GM12865 (cell line): ENCODE measurements around the gene OGDH.

Source experiments
- DNase-seq: peaks from one replicate; pipeline ENCODE4 v3.0.0; 2010; ENCODE audit warnings: low read depth
- H3K4me3 ChIP-seq: 2 replicates; pipeline ENCODE4 v1.5.1; 2011; ENCODE audit warnings: mild to moderate bottlenecking, low read depth, low read length, control low read depth
- CTCF ChIP-seq: IDR thresholded peaks from 2 replicates; pipeline ENCODE4 v1.5.1; 2011; ENCODE audit warnings: low read length, control low read depth, low read depth, inconsistent platforms; ENCODE audit not compliant: insufficient read depth; ENCODE audit errors: missing control alignments

OGDH gene

GRCh38 chr7:44646921-44647636, 40.7 kb downstream of the OGDH start:
- no peak for TF ChIP-seq CTCF
- DNase-seq: no peak
- no peak overlapping the region for H3K4me3 ChIP-seq

GRCh38 chr7:44647981-44648714, 41.7 kb downstream of the OGDH start:
- TF ChIP-seq CTCF: no peak
- H3K4me3 ChIP-seq: no peak overlapping the region
- DNase-seq: no peak

GRCh38 chr7:44650242-44650641, 43.8 kb downstream of the OGDH start:
- TF ChIP-seq CTCF: no peak
- no peak overlapping the region for H3K4me3 ChIP-seq
- DNase-seq: no peak

- H3K4me3 ChIP-seq: no peak overlapping the region
- no peak for DNase-seq
- no peak for TF ChIP-seq CTCF
Measured at GRCh38 chr7:44650772-44651171, 44.3 kb downstream of the OGDH start.

- no peak overlapping the region for H3K4me3 ChIP-seq
- no peak for TF ChIP-seq CTCF
- DNase-seq: no peak
Measured at GRCh38 chr7:44652535-44652934, 46.1 kb downstream of the OGDH start.

GRCh38 chr7:44654255-44654796, 47.9 kb downstream of the OGDH start:
- TF ChIP-seq CTCF: no peak
- DNase-seq: no peak
- no peak overlapping the region for H3K4me3 ChIP-seq

GRCh38 chr7:44655341-44655740, 48.9 kb downstream of the OGDH start:
- no peak for DNase-seq
- TF ChIP-seq CTCF: no peak
- H3K4me3 ChIP-seq: no peak overlapping the region
